Measurements from ENCODE around the gene BMP7.

DNA sequence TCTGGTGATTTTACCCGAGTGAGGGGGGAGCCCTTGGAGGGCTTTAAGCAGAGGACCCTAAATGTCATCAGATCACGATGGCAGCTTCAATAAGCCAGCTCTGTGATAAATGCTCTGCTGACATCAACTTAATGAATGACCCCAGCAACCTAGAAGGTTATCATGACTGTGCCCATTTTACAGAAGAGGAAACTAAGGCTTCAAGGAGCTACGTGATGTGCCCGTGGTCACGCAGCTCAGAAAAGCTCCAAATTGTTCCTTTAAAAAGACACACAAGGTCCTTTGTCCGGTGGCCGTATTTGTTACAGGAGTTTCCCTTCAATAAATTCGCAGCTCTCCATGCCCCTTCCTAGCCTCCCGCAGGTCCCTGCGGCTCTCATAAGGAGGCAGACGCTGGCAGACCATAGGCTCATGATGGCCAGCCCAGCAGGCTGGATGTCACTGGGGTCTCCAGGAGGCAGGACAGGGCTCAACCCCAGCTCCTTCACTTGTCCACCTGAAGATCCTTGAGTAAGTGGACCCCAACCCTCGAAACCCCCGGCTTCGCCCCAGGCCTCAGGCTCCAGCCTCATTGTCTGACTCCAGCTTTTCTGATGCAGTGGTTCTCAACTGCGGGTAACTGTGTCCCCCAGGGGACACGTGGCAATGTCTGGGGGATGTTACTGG is 106.4 kb downstream of the BMP7 start:
- TF ChIP-seq CTCF (conservative IDR thresholded peaks at IDR 0.05; ENCODE audit: low read depth in 2 of 2) (no peak), POLR2AphosphoS5 (IDR thresholded peaks at IDR 0.05; ENCODE audit: low read depth) (no peak), EZH2 (IDR thresholded peaks at IDR 0.05; ENCODE audit: low read depth, unreplicated experiment) (no peak), JUNB (IDR thresholded peaks at IDR 0.05; ENCODE audit: unreplicated experiment) (no peak), EZH2phosphoT487 (IDR thresholded peaks at IDR 0.05; ENCODE audit: unreplicated experiment) (no peak), CREB1 (CRISPR knock-in tag; IDR thresholded peaks at IDR 0.05; ENCODE audit: low read depth) (no peak), ETS1 (IDR thresholded peaks at IDR 0.05) (no peak), ZNF114 (CRISPR knock-in tag; IDR thresholded peaks at IDR 0.05) (no peak)
- TF ChIP-seq, protein P1, sequence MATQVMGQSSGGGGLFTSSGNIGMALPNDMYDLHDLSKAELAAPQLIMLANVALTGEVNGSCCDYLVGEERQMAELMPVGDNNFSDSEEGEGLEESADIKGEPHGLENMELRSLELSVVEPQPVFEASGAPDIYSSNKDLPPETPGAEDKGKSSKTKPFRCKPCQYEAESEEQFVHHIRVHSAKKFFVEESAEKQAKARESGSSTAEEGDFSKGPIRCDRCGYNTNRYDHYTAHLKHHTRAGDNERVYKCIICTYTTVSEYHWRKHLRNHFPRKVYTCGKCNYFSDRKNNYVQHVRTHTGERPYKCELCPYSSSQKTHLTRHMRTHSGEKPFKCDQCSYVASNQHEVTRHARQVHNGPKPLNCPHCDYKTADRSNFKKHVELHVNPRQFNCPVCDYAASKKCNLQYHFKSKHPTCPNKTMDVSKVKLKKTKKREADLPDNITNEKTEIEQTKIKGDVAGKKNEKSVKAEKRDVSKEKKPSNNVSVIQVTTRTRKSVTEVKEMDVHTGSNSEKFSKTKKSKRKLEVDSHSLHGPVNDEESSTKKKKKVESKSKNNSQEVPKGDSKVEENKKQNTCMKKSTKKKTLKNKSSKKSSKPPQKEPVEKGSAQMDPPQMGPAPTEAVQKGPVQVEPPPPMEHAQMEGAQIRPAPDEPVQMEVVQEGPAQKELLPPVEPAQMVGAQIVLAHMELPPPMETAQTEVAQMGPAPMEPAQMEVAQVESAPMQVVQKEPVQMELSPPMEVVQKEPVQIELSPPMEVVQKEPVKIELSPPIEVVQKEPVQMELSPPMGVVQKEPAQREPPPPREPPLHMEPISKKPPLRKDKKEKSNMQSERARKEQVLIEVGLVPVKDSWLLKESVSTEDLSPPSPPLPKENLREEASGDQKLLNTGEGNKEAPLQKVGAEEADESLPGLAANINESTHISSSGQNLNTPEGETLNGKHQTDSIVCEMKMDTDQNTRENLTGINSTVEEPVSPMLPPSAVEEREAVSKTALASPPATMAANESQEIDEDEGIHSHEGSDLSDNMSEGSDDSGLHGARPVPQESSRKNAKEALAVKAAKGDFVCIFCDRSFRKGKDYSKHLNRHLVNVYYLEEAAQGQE (IDR thresholded peaks at IDR 0.05; ENCODE audit: unreplicated experiment) = no peak

Data from GM23338 (cell line).